Rectal smooth muscle tissue (tissue), 1 donor: ENCODE results near the gene IQSEC3.
"Not testable (repeated sequence)": the region's sequence is repeated elsewhere in the genome, so short reads cannot be mapped to it uniquely, and the experiment has no call there.

Experiments
- H3K27ac ChIP-seq: one replicate; pipeline ENCODE4 v1.7.0; 2013; ENCODE audit warnings: low read depth, low read length, inconsistent platforms
- H3K27me3 ChIP-seq: one replicate; pipeline ENCODE4 v1.7.0; 2013; ENCODE audit warnings: low read length; ENCODE audit not compliant: control insufficient read depth, insufficient read depth
- H3K36me3 ChIP-seq: one replicate; pipeline ENCODE4 v1.7.0; 2013; ENCODE audit warnings: low read length; ENCODE audit not compliant: control insufficient read depth, insufficient read depth
- H3K4me1 ChIP-seq: one replicate; pipeline ENCODE4 v1.7.0; 2013; ENCODE audit warnings: low read length; ENCODE audit not compliant: control insufficient read depth, insufficient read depth
- H3K4me3 ChIP-seq: one replicate; pipeline ENCODE4 v1.7.0; 2013; ENCODE audit warnings: low read length
- H3K9ac ChIP-seq: one replicate; pipeline ENCODE4 v1.7.0; 2013; ENCODE audit warnings: low read length

IQSEC3 gene

GRCh38 chr12:44352-44751 is 22.2 kb upstream of the IQSEC3 start:
- H3K27ac ChIP-seq, H3K36me3 ChIP-seq, H3K9ac ChIP-seq, H3K27me3 ChIP-seq, H3K4me3 ChIP-seq, H3K4me1 ChIP-seq: not testable (repeated sequence)

- not testable (repeated sequence) for H3K9ac ChIP-seq, H3K4me3 ChIP-seq, H3K4me1 ChIP-seq
Measured at GRCh38 chr12:45235-45990, 21.2 kb upstream of the IQSEC3 start.

GRCh38 chr12:45991-46358 is 20.6 kb upstream of the IQSEC3 start:
- H3K9ac ChIP-seq = not testable (repeated sequence)

More at GRCh38 chr12:45235-45990, 21.2 kb upstream of the IQSEC3 start:
- H3K27me3 ChIP-seq, H3K36me3 ChIP-seq, H3K27ac ChIP-seq: not testable (repeated sequence)

GRCh38 chr12:46542-46941 is 20.0 kb upstream of the IQSEC3 start:
- not testable (repeated sequence) for H3K27ac ChIP-seq, H3K36me3 ChIP-seq, H3K27me3 ChIP-seq, H3K9ac ChIP-seq, H3K4me1 ChIP-seq, H3K4me3 ChIP-seq

More at GRCh38 chr12:45991-46358, 20.6 kb upstream of the IQSEC3 start:
- not testable (repeated sequence) for H3K27me3 ChIP-seq, H3K27ac ChIP-seq, H3K36me3 ChIP-seq, H3K4me3 ChIP-seq, H3K4me1 ChIP-seq

GRCh38 chr12:47699-48226 is 18.8 kb upstream of the IQSEC3 start:
- not testable (repeated sequence) for H3K27ac ChIP-seq, H3K9ac ChIP-seq, H3K36me3 ChIP-seq

GRCh38 chr12:49149-49548 is 17.4 kb upstream of the IQSEC3 start:
- not testable (repeated sequence) for H3K36me3 ChIP-seq, H3K27me3 ChIP-seq, H3K27ac ChIP-seq, H3K9ac ChIP-seq, H3K4me1 ChIP-seq, H3K4me3 ChIP-seq

More at GRCh38 chr12:47699-48226, 18.8 kb upstream of the IQSEC3 start:
- H3K4me1 ChIP-seq, H3K27me3 ChIP-seq, H3K4me3 ChIP-seq: not testable (repeated sequence)

GRCh38 chr12:51087-51486 is 15.5 kb upstream of the IQSEC3 start:
- not testable (repeated sequence) for H3K4me3 ChIP-seq, H3K27ac ChIP-seq, H3K27me3 ChIP-seq, H3K4me1 ChIP-seq, H3K9ac ChIP-seq, H3K36me3 ChIP-seq

GRCh38 chr12:51962-52361 is 14.6 kb upstream of the IQSEC3 start:
- not testable (repeated sequence) for H3K27me3 ChIP-seq, H3K27ac ChIP-seq, H3K4me3 ChIP-seq, H3K36me3 ChIP-seq, H3K9ac ChIP-seq, H3K4me1 ChIP-seq

- H3K9ac ChIP-seq, H3K4me3 ChIP-seq, H3K27me3 ChIP-seq, H3K4me1 ChIP-seq, H3K36me3 ChIP-seq, H3K27ac ChIP-seq: not testable (repeated sequence)
Measured at GRCh38 chr12:52902-53734, 13.4 kb upstream of the IQSEC3 start.

GRCh38 chr12:53735-54730 is 12.5 kb upstream of the IQSEC3 start:
- Histone ChIP-seq H3K36me3 (no peaks in the 10 kb centered on the region), H3K27me3 (peaks cover 6% of the 10 kb centered on the region), H3K4me3 (no peak overlapping the region), H3K27ac (no peak overlapping the region), H3K9ac (no peak overlapping the region), H3K4me1 (no peaks in the 10 kb centered on the region)

- H3K27me3 ChIP-seq = peaks cover 6% of the 10 kb centered on the region
- H3K36me3 ChIP-seq = no peaks in the 10 kb centered on the region
- no peak overlapping the region for H3K9ac ChIP-seq
- no peaks in the 10 kb centered on the region for H3K4me1 ChIP-seq
- no peak overlapping the region for H3K27ac ChIP-seq
- no peak overlapping the region for H3K4me3 ChIP-seq
Measured at GRCh38 chr12:54750-55535, 11.6 kb upstream of the IQSEC3 start.
